ENCODE results near the gene LAPTM5.

The LAPTM5 gene

DNA sequence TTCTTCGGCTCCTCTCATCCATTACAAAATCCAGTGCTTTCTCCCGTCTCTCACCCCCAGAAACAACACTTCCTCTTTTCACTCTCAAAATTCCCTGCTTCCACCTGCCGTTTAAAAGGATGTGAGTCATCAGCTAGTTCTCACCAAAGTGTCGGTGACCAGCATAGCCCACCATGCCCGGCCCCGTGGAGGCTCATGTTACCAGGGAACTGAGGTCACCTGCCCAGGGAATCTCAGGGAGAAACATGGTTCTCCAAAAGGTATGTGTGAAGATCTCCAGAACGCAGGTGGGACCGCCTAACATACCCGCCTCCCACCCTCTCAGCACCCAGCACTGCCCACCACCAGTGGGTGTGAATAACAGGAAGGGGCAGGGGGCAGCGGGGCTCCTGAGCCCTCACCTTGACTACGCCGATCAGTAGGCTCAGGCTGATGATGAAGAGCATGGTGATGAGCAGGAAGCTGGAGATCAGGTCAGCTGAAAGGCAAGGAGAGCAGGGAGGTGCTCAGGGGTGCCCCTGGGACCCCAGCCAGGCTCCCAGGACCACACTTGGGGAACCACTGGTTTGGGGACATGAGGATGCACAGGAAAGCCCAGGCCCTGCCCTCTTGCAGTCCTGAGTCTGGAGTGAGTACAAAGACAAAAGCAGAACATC, 16.2 kb downstream of the LAPTM5 start:
- DNase-seq, result no peak

- no peak for DNase-seq
Observed at GRCh38 chr1:30740251-30741238, 17.0 kb downstream of the LAPTM5 start.

- DNase-seq, result no peak
Observed at GRCh38 chr1:30739601-30740000, 18.0 kb downstream of the LAPTM5 start.

- DNase-seq, result no peak
Observed at GRCh38 chr1:30738715-30739559, 18.6 kb downstream of the LAPTM5 start.

- DNase-seq, result no peak
Observed at GRCh38 chr1:30738040-30738714, 19.4 kb downstream of the LAPTM5 start.

GRCh38 chr1:30737357-30738039, 20.1 kb downstream of the LAPTM5 start:
- no peak for DNase-seq

GRCh38 chr1:30735668-30736498, 21.7 kb downstream of the LAPTM5 start:
- no peak for DNase-seq

DNA sequence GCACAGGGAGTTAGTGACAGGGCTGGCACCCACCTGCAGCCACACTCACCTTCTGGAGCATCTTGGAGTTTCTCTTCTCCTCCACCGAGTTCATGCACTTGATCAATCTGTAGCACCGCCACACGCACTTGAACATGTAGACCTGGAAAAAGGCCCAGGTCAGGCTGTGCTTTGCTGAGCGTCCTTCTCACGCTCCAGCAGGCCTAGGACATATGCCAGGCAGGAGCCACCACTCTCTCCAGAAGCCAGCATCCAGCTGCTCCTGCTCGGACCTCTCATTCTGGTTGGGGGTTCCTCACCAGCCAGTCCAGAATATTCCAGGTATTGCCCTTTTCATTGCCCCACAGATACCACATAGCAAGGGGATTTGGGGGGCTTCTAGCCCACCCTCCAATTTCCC, 22.4 kb downstream of the LAPTM5 start:
- no peak for DNase-seq

DNA sequence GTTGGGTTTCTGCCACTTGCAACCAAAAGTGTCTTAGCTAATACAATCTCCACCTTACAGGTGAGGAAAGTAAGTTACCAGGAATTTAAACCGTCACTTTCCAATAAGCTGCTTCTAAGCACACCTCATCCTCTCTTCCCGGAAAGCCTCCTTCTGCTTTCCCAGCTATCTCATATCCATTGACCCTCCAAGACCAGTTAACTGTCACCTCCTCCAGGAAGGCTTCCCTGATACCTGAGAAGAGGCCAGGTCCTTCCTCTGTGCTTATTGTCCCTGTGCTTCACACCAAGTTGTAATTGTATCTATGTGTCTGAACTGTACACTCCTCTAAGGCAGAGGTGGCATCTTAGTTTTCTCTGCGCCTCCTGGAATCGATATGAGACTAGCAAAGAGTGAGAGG, 23.0 kb downstream of the LAPTM5 start:
- DNase-seq, result no peak

DNA sequence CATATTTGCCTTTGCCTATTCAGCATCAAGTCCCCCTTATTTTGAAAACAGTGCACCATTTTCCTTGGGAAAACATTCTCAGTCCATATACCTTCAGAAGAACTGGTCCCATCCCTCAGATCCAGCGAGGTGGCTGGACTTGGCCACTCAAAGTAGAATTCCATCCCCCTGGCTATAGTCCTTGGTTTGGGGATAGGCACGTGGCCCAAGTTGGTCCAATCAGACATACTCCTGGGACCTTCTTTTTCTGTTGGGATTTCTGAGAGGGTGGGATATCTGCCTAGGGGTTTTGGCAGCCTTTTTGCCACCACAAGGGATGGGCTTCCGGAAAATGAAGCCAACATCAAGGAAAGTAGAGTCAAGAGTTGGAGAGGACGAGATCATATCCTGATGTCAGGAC, 23.5 kb downstream of the LAPTM5 start:
- DNase-seq, result no peak

DNA sequence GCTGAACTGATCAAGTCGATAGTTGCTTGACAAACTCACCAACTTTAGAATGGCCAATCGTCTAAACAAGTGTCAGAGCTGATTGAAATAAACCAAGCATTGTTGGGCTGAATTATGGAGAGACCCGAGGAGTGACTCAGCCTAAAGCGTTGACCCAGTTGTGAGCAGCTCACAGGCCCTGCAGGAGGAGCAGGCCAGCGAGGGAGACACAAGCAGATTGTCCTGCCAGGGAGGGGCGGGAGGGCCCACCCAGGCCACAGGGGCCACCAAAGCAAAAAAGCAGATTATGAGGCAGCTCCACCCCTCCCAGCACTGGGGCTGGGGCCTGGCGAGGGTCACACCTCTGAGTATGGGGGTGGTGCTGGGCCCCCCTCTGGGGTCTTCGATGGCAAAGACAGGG, 24.1 kb downstream of the LAPTM5 start:
- DNase-seq, result no peak

- DNase-seq, result no peak
Observed at GRCh38 chr1:30732277-30732996, 25.1 kb downstream of the LAPTM5 start.

GRCh38 chr1:30731806-30732276, 25.7 kb downstream of the LAPTM5 start:
- no peak for DNase-seq

DNA sequence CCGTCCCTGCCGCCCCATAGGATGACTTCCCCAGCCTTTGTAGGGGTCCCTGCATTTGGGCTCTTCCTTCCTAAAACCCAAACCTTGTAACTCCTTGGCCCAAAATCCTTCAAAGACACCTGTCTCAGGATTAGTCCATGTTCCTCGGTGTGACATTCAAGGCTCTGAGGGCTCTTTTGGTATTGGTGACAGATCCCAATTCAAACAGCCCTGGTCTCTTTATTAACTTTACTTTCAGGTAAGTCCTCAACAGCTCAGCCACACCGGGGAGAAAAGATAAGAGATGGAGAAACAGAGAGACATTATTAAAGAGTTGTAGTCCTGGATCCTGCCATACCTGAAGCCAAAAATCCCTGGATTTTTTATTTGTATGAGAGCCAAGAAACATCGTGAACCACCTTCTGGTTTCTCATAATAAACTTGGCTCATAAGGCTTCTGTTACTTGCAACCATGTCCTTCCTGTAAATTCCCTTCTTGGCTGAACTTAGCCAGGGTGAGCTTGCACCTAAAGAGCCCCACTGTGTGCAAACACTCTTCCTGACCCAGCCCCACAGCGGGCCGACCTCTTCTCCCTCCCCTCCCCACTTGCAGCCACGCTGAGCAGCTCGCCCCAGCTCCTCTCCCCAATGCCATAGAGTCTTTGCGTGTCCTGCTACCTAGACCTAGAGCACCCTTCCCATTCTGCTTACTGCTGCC, 26.3 kb downstream of the LAPTM5 start:
- no peak for DNase-seq

DNA sequence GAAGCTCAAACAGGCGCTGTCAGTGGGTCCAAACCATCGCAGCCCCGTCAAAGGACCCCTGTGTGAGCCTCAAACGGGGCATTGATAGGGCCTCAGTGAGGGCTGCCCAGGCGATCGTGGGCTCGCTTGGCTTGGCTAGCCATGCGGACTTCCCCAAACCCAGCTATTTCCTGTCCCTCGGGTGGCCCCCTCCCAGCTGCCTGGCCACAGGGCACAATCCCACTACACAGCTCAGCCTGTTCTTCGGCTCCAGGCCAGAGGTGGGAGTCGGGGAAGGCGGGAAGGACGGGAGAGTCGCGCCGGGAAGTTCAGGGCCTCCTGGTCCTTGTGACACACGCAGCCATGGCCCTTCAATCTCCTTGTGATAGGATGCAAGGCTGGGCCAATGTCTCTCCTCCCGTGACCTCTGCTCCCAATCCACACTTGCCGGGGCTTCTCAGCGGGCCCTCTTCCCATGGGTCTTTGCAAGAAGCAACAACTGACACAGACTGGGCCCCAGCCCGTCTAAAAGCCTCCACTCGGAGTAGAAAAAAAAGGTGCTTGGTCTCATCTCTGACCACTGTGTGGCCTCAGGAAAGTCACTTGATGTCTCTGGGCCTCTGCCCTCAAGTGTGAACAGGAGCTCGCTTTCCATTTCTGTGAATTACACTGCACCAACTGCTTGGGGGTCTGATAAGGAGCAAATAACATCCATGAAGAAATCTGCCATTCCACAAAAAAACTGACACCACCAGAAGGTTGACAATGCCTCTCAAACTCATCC, 27.0 kb downstream of the LAPTM5 start:
- peak; percentile 68 for DNase-seq

- no peak for DNase-seq
Observed at GRCh38 chr1:30729901-30730300, 27.7 kb downstream of the LAPTM5 start.

GRCh38 chr1:30728832-30729638, 28.5 kb downstream of the LAPTM5 start:
- DNase-seq, result no peak

- DNase-seq, result no peak
Observed at GRCh38 chr1:30728340-30728739, 29.2 kb downstream of the LAPTM5 start.

All from right forelimb (tissue), 1 donor.